WTC11 (cell line): Measurements from ENCODE around the gene ARHGAP26. TPM values are rescaled to one million over a fixed set of nuclear protein-coding genes. Genes with fewer than 3 reads are reported as not detected.

Experiments used
- ATAC-seq: fragments of 200-7000 bp; cut with Tn5 transposase; 2 replicates; pipeline ENCODE4 v1.10.0; 2021; ENCODE audit warnings: mild to moderate bottlenecking, moderate library complexity
- CTCF ChIA-PET: fragments of 300-600 bp; sonication (Branson Sonifier 250); formaldehyde crosslinking; loops from one replicate; lab custom pipeline; 2021; ENCODE audit warnings: antibody characterized with exemption; lab: Charles Lee
- POLR2A ChIA-PET: fragments of 350-600 bp; sonication (Branson Sonifier 250); formaldehyde crosslinking; loops from one replicate; lab custom pipeline; 2021; ENCODE audit warnings: antibody characterized with exemption; lab: Charles Lee
- DNase-seq: peaks from one replicate; pipeline ENCODE4 v3.0.0; 2021; ENCODE audit warnings: low spot score
- H3K27ac Mint-ChIP-seq: 2 replicates; pipeline ENCODE4 v1.8.0; 2021; ENCODE audit warnings: mixed read lengths
- H3K27me3 Mint-ChIP-seq: 2 replicates; pipeline ENCODE4 v1.8.0; 2021; ENCODE audit warnings: low read depth, mild to moderate bottlenecking, moderate library complexity, mixed read lengths
- H3K36me3 Mint-ChIP-seq: 2 replicates; pipeline ENCODE4 v1.8.0; 2021; ENCODE audit warnings: mixed read lengths
- H3K4me1 Mint-ChIP-seq: 2 replicates; pipeline ENCODE4 v1.8.0; 2022; ENCODE audit warnings: mixed read lengths
- H3K4me3 Mint-ChIP-seq: 2 replicates; pipeline ENCODE4 v1.8.0; 2021; ENCODE audit warnings: mild to moderate bottlenecking, moderate library complexity, mixed read lengths
- H3K9me3 Mint-ChIP-seq: 2 replicates; pipeline ENCODE4 v1.8.0; 2021; ENCODE audit warnings: mixed read lengths
- ATF1 ChIP-seq: sonication (generic); formaldehyde crosslinking; IDR thresholded peaks from 2 replicates; pipeline ENCODE4 v1.8.1; 2023; ENCODE audit warnings: mild to moderate bottlenecking, moderate library complexity, missing genetic modification reagents
- CREB1 ChIP-seq: sonication (generic); formaldehyde crosslinking; IDR thresholded peaks from 2 replicates; pipeline ENCODE4 v1.8.0; 2023; ENCODE audit warnings: mild to moderate bottlenecking, missing genetic modification reagents
- E2F1 ChIP-seq: sonication (generic); formaldehyde crosslinking; IDR thresholded peaks from 2 replicates; pipeline ENCODE4 v1.8.0; 2022; ENCODE audit warnings: mild to moderate bottlenecking, missing genetic modification reagents
- ELF4 ChIP-seq: sonication (generic); formaldehyde crosslinking; IDR thresholded peaks from 2 replicates; pipeline ENCODE4 v1.8.1; 2022; ENCODE audit warnings: low read depth, mild to moderate bottlenecking, moderate library complexity, missing genetic modification reagents
- FOXJ3 ChIP-seq: sonication (generic); formaldehyde crosslinking; IDR thresholded peaks from 2 replicates; pipeline ENCODE4 v1.9.0; 2021; ENCODE audit warnings: missing genetic modification reagents, mild to moderate bottlenecking, borderline replicate concordance
- FOXP1 ChIP-seq: sonication (generic); formaldehyde crosslinking; IDR thresholded peaks from 2 replicates; pipeline ENCODE4 v1.8.0; 2022; ENCODE audit warnings: missing genetic modification reagents, mild to moderate bottlenecking, moderate library complexity, borderline replicate concordance
- JUN ChIP-seq: sonication (generic); formaldehyde crosslinking; IDR thresholded peaks from 2 replicates; pipeline ENCODE4 v1.8.0; 2023; ENCODE audit warnings: mild to moderate bottlenecking, missing genetic modification reagents
- KAT7 ChIP-seq: sonication (generic); formaldehyde crosslinking; IDR thresholded peaks from 2 replicates; pipeline ENCODE4 v1.8.1; 2023; ENCODE audit warnings: missing genetic modification reagents, mild to moderate bottlenecking, borderline replicate concordance
- MAX ChIP-seq: sonication (generic); formaldehyde crosslinking; IDR thresholded peaks from 2 replicates; pipeline ENCODE4 v1.8.0; 2022; ENCODE audit warnings: mild to moderate bottlenecking, missing genetic modification reagents
- NFE2L1 ChIP-seq: sonication (generic); formaldehyde crosslinking; IDR thresholded peaks from 2 replicates; pipeline ENCODE4 v1.8.1; 2023; ENCODE audit warnings: missing genetic modification reagents
- NFYB ChIP-seq: sonication (generic); formaldehyde crosslinking; conservative IDR thresholded peaks from 2 replicates; pipeline ENCODE4 v1.8.0; 2022; ENCODE audit warnings: low read depth, missing genetic modification reagents
- NR3C1 ChIP-seq: sonication (generic); formaldehyde crosslinking; conservative IDR thresholded peaks from 2 replicates; pipeline ENCODE4 v1.8.1; 2023; ENCODE audit warnings: low read depth, mild to moderate bottlenecking, missing genetic modification reagents
- PRRX2 ChIP-seq: fragments of 250-450 bp; sonication (Bioruptor Pico); IDR thresholded peaks from 2 replicates; pipeline ENCODE4 v1.8.0; 2021; ENCODE audit warnings: mild to moderate bottlenecking
- SMAD4 ChIP-seq: sonication (generic); formaldehyde crosslinking; IDR thresholded peaks from 2 replicates; pipeline ENCODE4 v1.8.0; 2022; ENCODE audit warnings: mild to moderate bottlenecking, missing genetic modification reagents
- ZBTB21 ChIP-seq: sonication (generic); formaldehyde crosslinking; IDR thresholded peaks from 2 replicates; pipeline ENCODE4 v1.8.1; 2023; ENCODE audit warnings: mild to moderate bottlenecking, missing genetic modification reagents, borderline replicate concordance
- ZNF138 ChIP-seq: sonication (generic); formaldehyde crosslinking; conservative IDR thresholded peaks from 2 replicates; pipeline ENCODE4 v1.8.1; 2022; ENCODE audit warnings: mild to moderate bottlenecking, moderate library complexity, missing genetic modification reagents
- ZNF219 ChIP-seq: sonication (generic); formaldehyde crosslinking; IDR thresholded peaks from 2 replicates; pipeline ENCODE4 v1.8.0; 2023; ENCODE audit warnings: missing genetic modification reagents, mild to moderate bottlenecking, borderline replicate concordance
- ZNF232 ChIP-seq: sonication (generic); formaldehyde crosslinking; IDR thresholded peaks from 2 replicates; pipeline ENCODE4 v1.8.0; 2022; ENCODE audit warnings: mild to moderate bottlenecking, missing genetic modification reagents
- ZNF281 ChIP-seq: sonication (generic); formaldehyde crosslinking; IDR thresholded peaks from 2 replicates; pipeline ENCODE4 v1.8.0; 2023; ENCODE audit warnings: mild to moderate bottlenecking, missing genetic modification reagents
- ZNF671 ChIP-seq: fragments of 250-450 bp; sonication (Bioruptor Pico); IDR thresholded peaks from 2 replicates; pipeline ENCODE4 v1.8.0; 2021; ENCODE audit warnings: mild to moderate bottlenecking
- total RNA-seq: library from RNA; stranded (reverse); gene quantifications from 3 replicates; pipeline ENCODE4 v1.2.3, GENCODE V29; 2021
- TF ChIP-seq, protein P1 (sequence below): fragments of 250-450 bp; sonication (Bioruptor Pico); IDR thresholded peaks from 2 replicates; pipeline ENCODE4 v1.8.0; 2021; ENCODE audit warnings: mild to moderate bottlenecking

ARHGAP26 gene
- total RNA-seq, 1 experiment from 2014 or later: 22.3 TPM

- no peak for TF ChIP-seq ZBTB21 (CRISPR knock-in tag)
- TF ChIP-seq FOXJ3 (CRISPR knock-in tag): no peak
- TF ChIP-seq NR3C1 (CRISPR knock-in tag): no peak
- no peak for TF ChIP-seq MAX (CRISPR knock-in tag)
- TF ChIP-seq ZNF219 (CRISPR knock-in tag): no peak
- TF ChIP-seq SMAD4 (CRISPR knock-in tag): no peak
- TF ChIP-seq E2F1 (CRISPR knock-in tag): no peak
- TF ChIP-seq ATF1 (CRISPR knock-in tag): no peak
- TF ChIP-seq, protein P1, sequence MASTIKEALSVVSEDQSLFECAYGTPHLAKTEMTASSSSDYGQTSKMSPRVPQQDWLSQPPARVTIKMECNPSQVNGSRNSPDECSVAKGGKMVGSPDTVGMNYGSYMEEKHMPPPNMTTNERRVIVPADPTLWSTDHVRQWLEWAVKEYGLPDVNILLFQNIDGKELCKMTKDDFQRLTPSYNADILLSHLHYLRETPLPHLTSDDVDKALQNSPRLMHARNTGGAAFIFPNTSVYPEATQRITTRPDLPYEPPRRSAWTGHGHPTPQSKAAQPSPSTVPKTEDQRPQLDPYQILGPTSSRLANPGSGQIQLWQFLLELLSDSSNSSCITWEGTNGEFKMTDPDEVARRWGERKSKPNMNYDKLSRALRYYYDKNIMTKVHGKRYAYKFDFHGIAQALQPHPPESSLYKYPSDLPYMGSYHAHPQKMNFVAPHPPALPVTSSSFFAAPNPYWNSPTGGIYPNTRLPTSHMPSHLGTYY: no peak
- no peak for TF ChIP-seq ZNF138 (CRISPR knock-in tag)
- TF ChIP-seq ZNF232 (CRISPR knock-in tag): no peak
- no peak for TF ChIP-seq NFE2L1
- no peak for TF ChIP-seq KAT7 (CRISPR knock-in tag)
- no peak for TF ChIP-seq ZNF281 (CRISPR knock-in tag)
- POLR2A ChIA-PET: interaction anchor here (0.6 kb wide), 1 partner anchor 496 kb away, joined by 7 read pairs; no protein-coding TSS in a partner anchor
- no peak overlapping the region for H3K27ac Mint-ChIP-seq
- H3K36me3 Mint-ChIP-seq: no peaks in the 10 kb centered on the region
- ATAC-seq (no peak), DNase-seq (no peak)
- CTCF ChIA-PET: interaction anchor here (0.6 kb wide), 2 partner anchors 35 to 48 kb away, joined by 3 read pairs; no protein-coding TSS in a partner anchor
- no peaks in the 10 kb centered on the region for H3K9me3 Mint-ChIP-seq
- H3K4me3 Mint-ChIP-seq: no peak overlapping the region
- H3K27me3 Mint-ChIP-seq: no peaks in the 10 kb centered on the region
- H3K4me1 Mint-ChIP-seq: no peaks in the 10 kb centered on the region
These were observed 176.6 kb downstream of the ARHGAP26 start for GRCh38 chr5:142946547-142947426.

DNA sequence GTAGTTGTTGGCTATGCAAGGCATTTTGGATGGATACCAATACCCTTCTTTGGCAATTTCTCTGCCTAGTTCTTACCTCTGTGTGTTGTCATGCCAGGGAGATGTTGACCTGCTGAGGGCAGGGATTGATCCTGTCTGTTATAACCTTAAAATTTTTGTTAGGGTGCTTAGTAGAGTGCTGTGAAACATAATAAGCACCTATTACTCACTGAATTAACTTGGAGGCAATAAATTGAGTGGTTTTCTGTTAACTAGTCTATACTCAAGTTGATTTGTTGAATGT is 177.2 kb downstream of the ARHGAP26 start:
- TF ChIP-seq FOXP1 (CRISPR knock-in tag): no peak
- TF ChIP-seq NFYB (CRISPR knock-in tag): no peak
- TF ChIP-seq NFE2L1: no peak
- no peak for TF ChIP-seq ELF4 (CRISPR knock-in tag)
- no peak for TF ChIP-seq ZNF671
- no peak for TF ChIP-seq PRRX2 (CRISPR knock-in tag)
- TF ChIP-seq CREB1: no peak
- TF ChIP-seq JUN (CRISPR knock-in tag): no peak
- H3K27me3 Mint-ChIP-seq: no peaks in the 10 kb centered on the region
- no peak for DNase-seq
- H3K27ac Mint-ChIP-seq: no peak overlapping the region
- H3K36me3 Mint-ChIP-seq: no peaks in the 10 kb centered on the region
- POLR2A ChIA-PET: no interaction called here
- no peaks in the 10 kb centered on the region for H3K4me1 Mint-ChIP-seq
- ATAC-seq: no peak
- CTCF ChIA-PET: interaction anchor here (0.6 kb wide), 2 partner anchors 34 to 48 kb away, joined by 3 read pairs; no protein-coding TSS in a partner anchor
- no peaks in the 10 kb centered on the region for H3K9me3 Mint-ChIP-seq
- H3K4me3 Mint-ChIP-seq: no peak overlapping the region
